H1 (cell line): ENCODE measurements around the gene CRABP2. TPM values are rescaled to one million over a fixed set of nuclear protein-coding genes. Genes with fewer than 3 reads are reported as not detected.
A peak's percentile ranks its signal among the peaks of the same experiment; 100 is the strongest.

Experiments used
- BACH1 ChIP-seq: IDR thresholded peaks from 2 replicates; pipeline ENCODE4 v1.6.1; 2012; ENCODE audit warnings: low read length, improper control_type of control experiment
- BCL11A ChIP-seq, 2 experiments: IDR thresholded peaks; one replicate each; pipeline ENCODE4 v1.6.1; 2011; ENCODE audit warnings: low read depth in 2 of 2, low read length in 2 of 2, mild to moderate bottlenecking in 2 of 2
- CBX8 ChIP-seq: fragments of 300-800, 300-1000 bp; sonication (generic); IDR thresholded peaks from 2 replicates; pipeline ENCODE4 v1.7.1; 2016; ENCODE audit warnings: low read depth, low read length, borderline replicate concordance
- CHD1 ChIP-seq: IDR thresholded peaks from 2 replicates; pipeline ENCODE4 v1.6.1; 2012; ENCODE audit warnings: low read depth, low read length, improper control_type of control experiment
- CREB1 ChIP-seq: IDR thresholded peaks from 2 replicates; pipeline ENCODE4 v1.6.1; 2012; ENCODE audit warnings: inconsistent platforms
- FOSL1 ChIP-seq: IDR thresholded peaks from 2 replicates; pipeline ENCODE4 v1.6.1; 2011; ENCODE audit warnings: mild to moderate bottlenecking, low read depth, low read length, moderate library complexity; ENCODE audit not compliant: insufficient read depth
- HDAC2 ChIP-seq, 2 experiments: fragments of 300-600 bp in 1 of 2; sonication (generic) in 1 of 2; IDR thresholded peaks; 2 replicates each; pipeline ENCODE4 v1.6.1; 2011 to 2012; ENCODE audit warnings: low read depth in 2 of 2, low read length in 2 of 2, mild to moderate bottlenecking in 2 of 2, moderate library complexity in 2 of 2, borderline replicate concordance in 1 of 2, inconsistent platforms in 1 of 2
- KDM4A ChIP-seq: IDR thresholded peaks from one replicate; pipeline ENCODE4 v1.7.1; 2012; ENCODE audit warnings: low read depth, mild to moderate bottlenecking, moderate library complexity, low read length, inconsistent platforms; ENCODE audit not compliant: severe bottlenecking
- KDM5A ChIP-seq: fragments of 200-600 bp; IDR thresholded peaks from 2 replicates; pipeline ENCODE4 v1.7.1; 2012; ENCODE audit warnings: mild to moderate bottlenecking, low read length, inconsistent platforms, mixed read lengths
- MAFK ChIP-seq: IDR thresholded peaks from 2 replicates; pipeline ENCODE4 v1.6.1; 2012; ENCODE audit warnings: low read depth, mild to moderate bottlenecking, improper control_type of control experiment, low read length
- NANOG ChIP-seq: IDR thresholded peaks from 2 replicates; pipeline ENCODE4 v1.6.1; 2011; ENCODE audit warnings: low read length, low read depth, mild to moderate bottlenecking, inconsistent platforms; ENCODE audit not compliant: insufficient read depth, poor library complexity, severe bottlenecking
- NRF1 ChIP-seq: IDR thresholded peaks from 2 replicates; pipeline ENCODE4 v1.6.1; 2011; ENCODE audit warnings: mild to moderate bottlenecking, low read depth, low read length, improper control_type of control experiment
- POLR2AphosphoS5 ChIP-seq: IDR thresholded peaks from 2 replicates; pipeline ENCODE4 v1.6.1; 2011; ENCODE audit warnings: low read depth, low read length
- RBBP5 ChIP-seq: IDR thresholded peaks from 2 replicates; pipeline ENCODE4 v1.7.1; 2012; ENCODE audit warnings: low read depth, mild to moderate bottlenecking, inconsistent platforms, low read length, moderate library complexity, borderline replicate concordance
- RFX5 ChIP-seq: IDR thresholded peaks from 2 replicates; pipeline ENCODE4 v1.6.1; 2011; ENCODE audit warnings: low read depth, low read length, improper control_type of control experiment, borderline replicate concordance
- RNF2 ChIP-seq: fragments of 200-900, 300-1000 bp; sonication (generic); IDR thresholded peaks from 2 replicates; pipeline ENCODE4 v1.7.1; 2016; ENCODE audit warnings: borderline replicate concordance, low read depth, mild to moderate bottlenecking, antibody characterized with exemption, low read length; ENCODE audit not compliant: poor library complexity, severe bottlenecking; ENCODE audit errors: missing control alignments
- RXRA ChIP-seq: IDR thresholded peaks from 2 replicates; pipeline ENCODE4 v1.6.1; 2011; ENCODE audit warnings: low read depth, mild to moderate bottlenecking, low read length, moderate library complexity; ENCODE audit not compliant: insufficient read depth
- SAP30 ChIP-seq: fragments of 300-600 bp; sonication (generic); IDR thresholded peaks from 2 replicates; pipeline ENCODE4 v1.7.1; 2012; ENCODE audit warnings: low read length, moderate library complexity, mild to moderate bottlenecking, inconsistent platforms; ENCODE audit not compliant: insufficient read depth, insufficient replicate concordance
- SIX5 ChIP-seq: IDR thresholded peaks from 2 replicates; pipeline ENCODE4 v1.6.1; 2011; ENCODE audit warnings: mild to moderate bottlenecking, low read depth, low read length
- SP1 ChIP-seq: IDR thresholded peaks from 2 replicates; pipeline ENCODE4 v1.6.1; 2011; ENCODE audit warnings: low read depth, low read length
- SRF ChIP-seq: IDR thresholded peaks from 2 replicates; pipeline ENCODE4 v1.6.1; 2011; ENCODE audit warnings: mild to moderate bottlenecking, low read depth, low read length, moderate library complexity
- TBP ChIP-seq: IDR thresholded peaks from 2 replicates; pipeline ENCODE4 v1.6.1; 2011; ENCODE audit warnings: low read depth, low read length, improper control_type of control experiment
- TCF12 ChIP-seq: IDR thresholded peaks from 2 replicates; pipeline ENCODE4 v1.6.1; 2011; ENCODE audit warnings: low read depth, mild to moderate bottlenecking, low read length
- YY1 ChIP-seq: IDR thresholded peaks from 2 replicates; pipeline ENCODE4 v1.6.1; 2011; ENCODE audit warnings: low read depth, mild to moderate bottlenecking, low read length
- ZNF274 ChIP-seq: IDR thresholded peaks from 2 replicates; pipeline ENCODE4 v1.7.0; 2012; ENCODE audit warnings: low read length, borderline replicate concordance; ENCODE audit errors: extremely low read depth
- polyA plus RNA-seq, 7 experiments: library from polyadenylated mRNA; depleted of rRNA in 3 of 7; stranded (reverse) in 5 of 7; unstranded in 2 of 7; fragments of >200 nt in 5 of 7; fragments of 200-250 nt in 2 of 7; gene quantifications; 1 replicate in 5 of 7; 2 replicates in 1 of 7; 4 replicates in 1 of 7; pipeline versions ENCODE4 v1.2.1 to v1.2.3, GENCODE V29; 2011 to 2013; ENCODE audit warnings: missing spikeins in 2 of 7, mixed read lengths in 2 of 7
- total RNA-seq: library from RNA; stranded (reverse); fragmentation: NEBNext Ultra II Directional; extraction: Animal tissue kit (Norgen Biotek cat#: 25700); gene quantifications from 2 replicates; pipeline ENCODE4 v1.2.1, GENCODE V29; 2021

CRABP2 gene
- total and polyA plus RNA-seq, 2 of the 8 experiments (the other 6 are each of a cell fraction or from before 2014, with no cell fraction given), result 69.2 to 119 TPM

DNA sequence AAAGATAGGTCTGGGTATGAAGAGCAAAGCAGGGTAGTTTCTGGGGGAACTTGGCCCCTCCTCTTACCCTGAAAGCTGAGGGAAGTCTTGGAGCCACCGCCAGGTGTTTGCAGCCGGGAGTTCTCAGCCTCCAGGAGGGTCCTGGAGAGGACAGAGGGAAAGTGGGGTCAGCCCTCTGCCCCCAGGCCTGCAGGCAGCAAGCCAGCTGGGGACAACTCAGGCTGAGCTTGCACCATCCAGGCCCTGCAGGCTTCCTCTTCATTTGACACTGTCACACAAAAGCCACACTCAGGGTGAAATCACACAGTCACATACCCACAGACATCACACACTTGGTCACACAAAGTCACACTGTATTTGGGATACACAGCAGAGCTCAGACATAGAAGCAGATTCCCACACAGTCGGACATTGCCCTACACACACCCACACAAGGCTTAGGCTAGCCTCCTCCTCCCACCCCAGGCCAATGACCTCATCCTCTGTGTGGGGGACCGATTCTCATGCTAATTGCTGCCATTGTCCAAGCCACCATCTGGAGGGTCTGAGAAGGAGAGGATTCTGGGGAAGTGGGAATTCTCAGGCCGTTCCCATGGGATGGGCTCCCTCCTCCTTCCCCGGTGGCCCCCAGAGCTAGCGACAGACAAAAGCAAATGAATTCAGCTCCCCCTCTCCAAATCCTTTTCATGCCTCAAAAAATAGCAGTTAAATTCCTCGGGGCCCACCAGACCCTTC lies 31.8 kb downstream of the CRABP2 start (continued):
- TF ChIP-seq HDAC2 (IDR thresholded peaks at IDR 0.05; ENCODE audit: borderline replicate concordance in 1 of 2, low read depth in 2 of 2, low read length in 2 of 2) (peak; percentile 15 to 77; a peak in 1 of 4 replicates), RFX5 (no peak), SAP30 (peak; percentile 80), CHD1 (no peak), BACH1 (0 out of 2 replicates have a peak, but pooled peaks have one; percentile 36), RNF2 (no peak), KDM5A (no peak), SRF (no peak), KDM4A (no peak), CREB1 (peak; percentile 71), BCL11A (IDR thresholded peaks at IDR 0.05; ENCODE audit: low read depth in 2 of 2, low read length in 2 of 2) (peak in 1 of 2 experiments; percentile 29), MAFK (no peak), TCF12 (peak; percentile 95), TBP (no peak; the same call in 1 of the 2 replicates), NRF1 (no peak), FOSL1 (no peak), CBX8 (no peak), POLR2AphosphoS5 (peak; percentile 94), YY1 (no peak), NANOG (peak; percentile 64), SP1 (peak; percentile 78), SIX5 (no peak), ZNF274 (no peak), RXRA (0 out of 2 replicates have a peak, but pooled peaks have one; percentile 50), RBBP5 (peak; percentile 63)
